ENCODE measurements around the gene EIF3L. TPM values are rescaled to one million over a fixed set of nuclear protein-coding genes. Genes with fewer than 3 reads are reported as not detected.

EIF3L gene
- total and polyA plus RNA-seq, 9 of the 15 experiments (the other 6 are each of a cell fraction or from before 2014, with no cell fraction given) = 257 to 699 (median 368) TPM

- TF ChIP-seq RBFOX2 (IDR thresholded peaks at IDR 0.05; ENCODE audit: low read depth, low read length) (no peak; the same call in 1 of the 2 replicates), POLR3A (IDR thresholded peaks at IDR 0.05; ENCODE audit: borderline replicate concordance, extremely low read depth, insufficient read depth, insufficient read length) (no peak), HNRNPLL (IDR thresholded peaks at IDR 0.05; ENCODE audit: low read depth, low read length, poor library complexity, severe bottlenecking) (no peak), GATA2 (CRISPR knock-in tag; IDR thresholded peaks at IDR 0.05) (no peak), ZBTB7A (IDR thresholded peaks at IDR 0.05; ENCODE audit: borderline replicate concordance, control insufficient read depth, low read depth, low read length) (no peak), FOXP4 (CRISPR knock-in tag; IDR thresholded peaks at IDR 0.05; ENCODE audit: borderline replicate concordance) (peak; percentile 56; the same call in 1 of the 2 replicates), ZEB2 (IDR thresholded peaks at IDR 0.05) (no peak), L3MBTL2 (IDR thresholded peaks at IDR 0.05) (no peak), ZNF592 (IDR thresholded peaks at IDR 0.05) (0 out of 2 replicates have a peak, but pooled peaks have one; percentile 59), MTA3 (IDR thresholded peaks at IDR 0.05; ENCODE audit: borderline replicate concordance) (0 out of 2 replicates have a peak, but pooled peaks have one; percentile 41), SMARCE1 (IDR thresholded peaks at IDR 0.05) (peak; percentile 43; the same call in 1 of the 2 replicates), KLF13 (tag; IDR thresholded peaks at IDR 0.05; ENCODE audit: borderline replicate concordance, low read depth) (no peak), CBFA2T3 (IDR thresholded peaks at IDR 0.05) (no peak), UBTF (IDR thresholded peaks at IDR 0.05; ENCODE audit: borderline replicate concordance in 1 of 2, low read depth in 2 of 2, low read length in 2 of 2) (peak in 1 of 2 experiments; percentile 75; a peak in 1 of 4 replicates), XRCC5 (IDR thresholded peaks at IDR 0.05; ENCODE audit: low read depth, low read length) (peak; percentile 92), MBD2 (IDR thresholded peaks at IDR 0.05; ENCODE audit: borderline replicate concordance, low read depth) (no peak), SMAD1 (IDR thresholded peaks at IDR 0.05; ENCODE audit: low read depth, low read length, partially characterized antibody) (no peak)
These were observed 84.6 kb downstream of the EIF3L start (continued) for GRCh38 chr22:37933711-37934376.

Data from K562 (cell line).